Measurements from ENCODE around the gene COTL1. TPM values are rescaled to one million over a fixed set of nuclear protein-coding genes. Genes with fewer than 3 reads are reported as not detected.

COTL1 gene
- total RNA-seq, 1 donor from 2014 or later = 359 TPM

DNA sequence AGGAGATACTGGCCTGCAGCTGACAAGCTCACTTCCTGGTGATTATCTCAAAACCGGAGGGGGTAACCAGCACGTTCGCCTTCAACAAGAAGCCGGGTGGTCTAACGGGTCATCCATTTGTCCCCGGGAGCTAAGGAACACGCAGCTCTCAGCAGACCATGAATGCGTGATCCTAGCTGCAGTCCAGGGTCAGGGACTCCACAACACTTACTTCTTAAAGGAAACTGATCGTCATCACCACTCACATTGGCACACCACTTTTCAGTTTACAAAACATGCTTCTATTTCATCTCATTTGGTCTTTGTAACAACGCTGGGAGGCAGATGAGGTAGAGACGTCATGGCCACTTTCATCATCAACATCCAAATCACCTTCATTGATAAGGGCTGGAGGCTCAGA, 25.2 kb downstream of the COTL1 start:
- Histone ChIP-seq H3K36me3 (ENCODE audit: insufficient read depth, low read length) (peaks cover 8% of the 10 kb centered on the region), H3K79me2 (ENCODE audit: insufficient read depth, low read length) (peaks cover 91% of the 10 kb centered on the region), H3K27me3 (ENCODE audit: insufficient read depth, low read length) (no peaks in the 10 kb centered on the region), H3K4me1 (ENCODE audit: insufficient read depth, low read length) (peaks cover 21% of the 10 kb centered on the region), H3K27ac (ENCODE audit: low read depth, low read length) (no peak overlapping the region), H2AFZ (ENCODE audit: low read depth, low read length) (no peak overlapping the region), H4K20me1 (ENCODE audit: insufficient read depth, low read length) (peaks cover 88% of the 10 kb centered on the region), H3K4me2 (ENCODE audit: low read length) (no peak overlapping the region), H3K9ac (ENCODE audit: low read length) (no peak overlapping the region), H3K4me3 (ENCODE audit: insufficient read depth, low read depth, low read length) (no peak overlapping the region), H3K9me3 (ENCODE audit: insufficient read depth, low read depth, low read length) (no peaks in the 10 kb centered on the region)
- no peaks in the 10 kb centered on the region for H3K27me3 Mint-ChIP-seq (ENCODE audit: low read depth, unreplicated experiment)
- TF ChIP-seq EZH2 (IDR thresholded peaks at IDR 0.05; ENCODE audit: insufficient read depth, low read length) = no peak
- TF ChIP-seq, protein P1, sequence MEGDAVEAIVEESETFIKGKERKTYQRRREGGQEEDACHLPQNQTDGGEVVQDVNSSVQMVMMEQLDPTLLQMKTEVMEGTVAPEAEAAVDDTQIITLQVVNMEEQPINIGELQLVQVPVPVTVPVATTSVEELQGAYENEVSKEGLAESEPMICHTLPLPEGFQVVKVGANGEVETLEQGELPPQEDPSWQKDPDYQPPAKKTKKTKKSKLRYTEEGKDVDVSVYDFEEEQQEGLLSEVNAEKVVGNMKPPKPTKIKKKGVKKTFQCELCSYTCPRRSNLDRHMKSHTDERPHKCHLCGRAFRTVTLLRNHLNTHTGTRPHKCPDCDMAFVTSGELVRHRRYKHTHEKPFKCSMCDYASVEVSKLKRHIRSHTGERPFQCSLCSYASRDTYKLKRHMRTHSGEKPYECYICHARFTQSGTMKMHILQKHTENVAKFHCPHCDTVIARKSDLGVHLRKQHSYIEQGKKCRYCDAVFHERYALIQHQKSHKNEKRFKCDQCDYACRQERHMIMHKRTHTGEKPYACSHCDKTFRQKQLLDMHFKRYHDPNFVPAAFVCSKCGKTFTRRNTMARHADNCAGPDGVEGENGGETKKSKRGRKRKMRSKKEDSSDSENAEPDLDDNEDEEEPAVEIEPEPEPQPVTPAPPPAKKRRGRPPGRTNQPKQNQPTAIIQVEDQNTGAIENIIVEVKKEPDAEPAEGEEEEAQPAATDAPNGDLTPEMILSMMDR (IDR thresholded peaks at IDR 0.05; ENCODE audit: insufficient read depth, low read depth, low read length) = no peak
- no peak overlapping the region for H3K27ac Mint-ChIP-seq (ENCODE audit: unreplicated experiment)
- DNase-seq (ENCODE audit: low read depth) = no peak
- no peak for FAIRE-seq
- peaks cover 17% of the 10 kb centered on the region for H3K4me1 Mint-ChIP-seq (ENCODE audit: low read depth, unreplicated experiment)
- H3K9me3 Mint-ChIP-seq (ENCODE audit: unreplicated experiment) = no peaks in the 10 kb centered on the region
- H3K4me3 Mint-ChIP-seq (ENCODE audit: unreplicated experiment) = no peak overlapping the region
- peaks cover 34% of the 10 kb centered on the region for H3K36me3 Mint-ChIP-seq (ENCODE audit: low read depth, unreplicated experiment)

DNA sequence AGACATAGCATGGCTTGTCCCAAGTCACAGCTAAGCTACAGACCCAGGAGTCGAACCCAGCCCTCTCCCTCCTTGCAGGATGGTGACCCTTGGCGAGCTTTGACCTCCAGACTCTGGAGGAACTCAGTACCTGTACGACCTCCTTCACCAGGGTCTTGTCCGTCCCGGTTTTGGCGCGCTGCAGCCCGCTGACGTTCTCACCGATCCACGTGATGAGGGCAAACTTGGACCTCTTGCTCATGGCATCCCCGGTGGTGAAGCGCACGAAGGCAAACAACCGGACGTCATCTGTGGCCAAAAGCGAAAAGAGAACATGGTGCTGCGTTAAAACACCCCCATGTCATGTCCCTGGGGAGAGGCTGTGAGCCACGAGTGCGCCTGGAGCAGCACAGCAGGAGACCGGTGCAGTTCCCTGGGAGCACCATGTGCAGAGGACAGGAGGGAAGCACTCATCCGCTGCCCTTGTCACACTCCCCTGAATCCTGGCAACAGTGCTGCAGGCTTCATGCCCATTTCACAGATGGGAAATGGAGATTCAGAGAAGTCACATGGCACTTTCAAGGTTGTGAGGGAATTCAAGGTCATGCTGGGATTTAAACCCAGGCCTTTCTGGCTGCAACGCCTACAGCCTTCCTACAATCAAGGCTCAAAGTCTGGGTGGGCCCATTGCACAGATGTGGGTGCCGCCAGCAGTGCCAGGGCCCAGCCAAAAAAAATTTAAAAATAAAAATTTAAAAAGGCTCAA, 27.7 kb downstream of the COTL1 start:
- Histone ChIP-seq H3K79me2 (ENCODE audit: insufficient read depth, low read length) (peaks cover 83% of the 10 kb centered on the region), H3K27ac (ENCODE audit: low read depth, low read length) (no peak overlapping the region), H2AFZ (ENCODE audit: low read depth, low read length) (no peak overlapping the region), H4K20me1 (ENCODE audit: insufficient read depth, low read length) (peaks cover 85% of the 10 kb centered on the region), H3K27me3 (ENCODE audit: insufficient read depth, low read length) (no peaks in the 10 kb centered on the region), H3K4me1 (ENCODE audit: insufficient read depth, low read length) (peaks cover 13% of the 10 kb centered on the region), H3K36me3 (ENCODE audit: insufficient read depth, low read length) (peaks cover 10% of the 10 kb centered on the region), H3K4me2 (ENCODE audit: low read length) (no peak overlapping the region), H3K4me3 (ENCODE audit: insufficient read depth, low read depth, low read length) (no peak overlapping the region), H3K9me3 (ENCODE audit: insufficient read depth, low read depth, low read length) (no peaks in the 10 kb centered on the region), H3K9ac (ENCODE audit: low read length) (no peak overlapping the region)
- no peaks in the 10 kb centered on the region for H3K9me3 Mint-ChIP-seq (ENCODE audit: unreplicated experiment)
- no peak overlapping the region for H3K27ac Mint-ChIP-seq (ENCODE audit: unreplicated experiment)
- no peak for DNase-seq (ENCODE audit: low read depth)
- FAIRE-seq = no peak
- H3K4me1 Mint-ChIP-seq (ENCODE audit: low read depth, unreplicated experiment) = peaks cover 8% of the 10 kb centered on the region
- peaks cover 35% of the 10 kb centered on the region for H3K36me3 Mint-ChIP-seq (ENCODE audit: low read depth, unreplicated experiment)
- no peaks in the 10 kb centered on the region for H3K27me3 Mint-ChIP-seq (ENCODE audit: low read depth, unreplicated experiment)
- TF ChIP-seq, protein P1 (IDR thresholded peaks at IDR 0.05; ENCODE audit: insufficient read depth, low read depth, low read length) = no peak
- no peak for TF ChIP-seq EZH2 (IDR thresholded peaks at IDR 0.05; ENCODE audit: insufficient read depth, low read length)
- no peak overlapping the region for H3K4me3 Mint-ChIP-seq (ENCODE audit: unreplicated experiment)

DNA sequence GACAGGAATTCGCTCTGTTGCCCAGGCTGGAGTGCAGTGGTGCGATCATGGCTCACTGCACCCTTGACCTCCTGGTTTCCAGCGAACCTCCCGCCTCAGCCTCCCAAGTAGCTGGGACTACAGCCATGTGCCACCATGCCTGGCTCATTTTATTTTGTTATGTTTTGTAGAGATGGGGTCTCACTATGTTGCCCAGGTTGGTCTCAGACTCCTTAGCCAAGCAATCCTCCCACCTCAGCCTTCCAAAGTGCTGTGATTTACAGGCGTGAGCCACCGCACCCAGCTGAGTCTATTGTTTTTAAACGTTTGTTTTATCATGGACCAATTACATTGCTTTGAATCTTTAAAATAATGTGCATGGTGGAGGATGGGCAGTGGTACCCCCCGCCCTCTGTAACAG, 28.9 kb downstream of the COTL1 start:
- Histone ChIP-seq H3K4me2 (ENCODE audit: low read length) (no peak overlapping the region), H3K9me3 (ENCODE audit: insufficient read depth, low read depth, low read length) (no peaks in the 10 kb centered on the region), H3K27me3 (ENCODE audit: insufficient read depth, low read length) (no peaks in the 10 kb centered on the region), H3K4me3 (ENCODE audit: insufficient read depth, low read depth, low read length) (no peak overlapping the region), H3K27ac (ENCODE audit: low read depth, low read length) (no peak overlapping the region), H4K20me1 (ENCODE audit: insufficient read depth, low read length) (peaks cover 85% of the 10 kb centered on the region), H3K4me1 (ENCODE audit: insufficient read depth, low read length) (peaks cover 5% of the 10 kb centered on the region), H3K36me3 (ENCODE audit: insufficient read depth, low read length) (peaks cover 10% of the 10 kb centered on the region), H3K79me2 (ENCODE audit: insufficient read depth, low read length) (peaks cover 83% of the 10 kb centered on the region), H3K9ac (ENCODE audit: low read length) (no peak overlapping the region), H2AFZ (ENCODE audit: low read depth, low read length) (no peak overlapping the region)
- H3K4me1 Mint-ChIP-seq (ENCODE audit: low read depth, unreplicated experiment) = peaks cover 10% of the 10 kb centered on the region
- no peak overlapping the region for H3K27ac Mint-ChIP-seq (ENCODE audit: unreplicated experiment)
- TF ChIP-seq, protein P1 (IDR thresholded peaks at IDR 0.05; ENCODE audit: insufficient read depth, low read depth, low read length) = no peak
- no peak for TF ChIP-seq EZH2 (IDR thresholded peaks at IDR 0.05; ENCODE audit: insufficient read depth, low read length)
- H3K36me3 Mint-ChIP-seq (ENCODE audit: low read depth, unreplicated experiment) = peaks cover 35% of the 10 kb centered on the region
- no peak overlapping the region for H3K4me3 Mint-ChIP-seq (ENCODE audit: unreplicated experiment)
- H3K9me3 Mint-ChIP-seq (ENCODE audit: unreplicated experiment) = no peaks in the 10 kb centered on the region
- no peak for FAIRE-seq
- no peak for DNase-seq (ENCODE audit: low read depth)
- no peaks in the 10 kb centered on the region for H3K27me3 Mint-ChIP-seq (ENCODE audit: low read depth, unreplicated experiment)

Data from astrocyte (in vitro differentiated cells and primary cell).